Measurements from ENCODE around the gene A2ML1. TPM values are rescaled to one million over a fixed set of nuclear protein-coding genes. Genes with fewer than 3 reads are reported as not detected.
"Not testable (repeated sequence)": the region's sequence is repeated elsewhere in the genome, so short reads cannot be mapped to it uniquely, and the experiment has no call there.

The A2ML1 gene
- total RNA-seq, 2 donors from 2014 or later: not detected

DNA sequence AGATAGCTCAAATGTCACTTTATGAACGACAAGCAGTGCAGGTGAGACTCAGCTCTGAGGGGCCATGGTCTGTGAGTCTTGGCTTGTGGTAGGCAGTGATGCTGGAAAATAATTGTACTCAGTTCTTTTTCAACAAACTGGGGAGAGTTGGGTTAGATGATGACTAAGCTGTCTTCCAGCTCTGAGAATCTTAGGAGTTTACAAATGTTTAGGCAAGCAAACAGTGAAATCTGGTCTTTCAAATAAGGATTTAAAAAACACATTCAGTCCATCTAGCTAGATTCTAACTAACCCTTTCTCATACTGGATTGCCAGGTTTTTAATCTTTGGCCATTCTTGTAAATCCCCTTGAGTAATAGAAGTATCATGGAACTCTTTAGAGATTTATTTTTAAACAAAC lies 95.3 kb downstream of the A2ML1 start:
- intact Hi-C loops (cut with DNase I): no loop called here
- no peak for DNase-seq (ENCODE audit: low spot score)

DNA sequence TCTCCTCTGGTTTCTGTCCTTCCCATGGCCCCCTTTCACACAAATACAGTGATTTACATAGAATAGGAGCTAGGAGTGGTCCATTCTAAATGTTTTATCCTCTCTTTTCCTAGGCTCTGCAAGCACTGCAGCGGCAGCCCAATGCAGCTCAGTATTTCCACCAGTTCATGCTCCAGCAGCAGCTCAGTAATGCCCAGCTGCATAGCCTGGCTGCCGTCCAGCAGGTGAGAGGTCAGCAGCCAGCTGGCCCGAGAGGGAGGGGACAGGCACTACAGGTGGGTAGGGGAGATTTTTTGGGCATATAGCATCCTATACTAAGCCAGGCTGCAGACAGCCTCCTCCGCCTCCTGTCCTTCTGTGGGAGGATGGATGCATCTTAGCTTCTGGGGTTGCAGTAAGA lies 97.2 kb downstream of the A2ML1 start:
- intact Hi-C loops (cut with DNase I); DNase-seq (ENCODE audit: low spot score): not testable (repeated sequence)

DNA sequence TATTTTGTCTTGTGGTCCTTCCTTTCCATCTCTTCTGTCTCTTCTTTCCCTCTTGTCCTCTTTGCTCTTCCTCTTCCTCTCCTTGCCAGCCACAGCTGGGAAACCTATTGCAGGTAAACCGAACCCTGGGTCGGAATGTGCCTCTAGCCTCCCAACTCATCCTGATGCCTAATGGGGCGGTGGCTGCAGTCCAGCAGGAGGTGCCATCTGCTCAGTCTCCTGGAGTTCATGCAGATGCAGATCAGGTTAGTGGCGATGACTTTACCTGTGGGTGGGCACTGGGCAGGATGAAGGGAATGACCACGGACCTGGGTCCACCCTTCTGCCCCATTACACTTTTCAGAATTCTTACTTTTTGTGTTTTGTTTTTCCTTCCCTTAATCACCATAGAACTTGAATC lies 100.1 kb downstream of the A2ML1 start:
- intact Hi-C loops (cut with DNase I): no loop called here
- no peak for DNase-seq (ENCODE audit: low spot score)

Other genes with a start within 250 kb of the A2ML1 start
- gene AICDA, start 209.8 kb upstream of the A2ML1 start, total RNA-seq: under 1 TPM in 1 of 2 donors, not detected in 1; 0.28 TPM
- 100 to 1,000 TPM in 1 of 2 donors, 10 to 100 TPM in 1; 61.0 to 362 TPM for gene MFAP5, start 159.8 kb upstream of the A2ML1 start, total RNA-seq
- gene RIMKLB, start 124.6 kb upstream of the A2ML1 start, total RNA-seq: 10 to 100 TPM; 51.1 to 56.3 TPM
- 10 to 100 TPM; 31.1 to 36.6 TPM for gene PHC1, start 91.9 kb downstream of the A2ML1 start, total RNA-seq
- 10 to 100 TPM; 78.4 to 83.6 TPM for gene M6PR, start 127.0 kb downstream of the A2ML1 start, total RNA-seq
- 1 to 10 TPM; 1.1 to 2.7 TPM for gene KLRG1, start 166.9 kb downstream of the A2ML1 start, total RNA-seq

All from posterior vena cava (tissue), 2 donors.